Measurements from ENCODE around the gene ACP3.

DNA sequence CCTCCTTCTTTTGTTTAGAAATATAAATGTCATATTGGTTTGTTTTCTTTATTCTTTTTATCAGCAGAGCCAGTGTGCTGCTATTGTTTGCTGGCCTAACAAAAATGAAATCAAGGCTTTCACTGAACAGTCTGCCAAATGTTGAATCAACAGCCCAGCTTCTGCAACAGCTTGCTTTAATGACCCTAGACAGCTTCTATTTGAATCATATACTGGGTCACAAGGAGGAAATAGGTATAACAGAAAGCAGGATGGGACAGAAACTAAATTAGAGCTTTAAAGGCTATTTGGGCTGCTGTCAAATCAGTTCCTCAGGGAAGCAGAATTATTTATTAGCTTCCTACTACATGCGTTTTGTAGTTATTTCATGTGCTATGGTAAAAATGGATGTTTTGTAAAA lies 88.0 kb downstream of the ACP3 start:
- no peak for TF ChIP-seq TEAD4 (IDR thresholded peaks at IDR 0.05)
- TF ChIP-seq YY1 (IDR thresholded peaks at IDR 0.05; ENCODE audit: low read depth), result no peak
- no peak for TF ChIP-seq CREB1 (IDR thresholded peaks at IDR 0.05; ENCODE audit: low read depth)
- no peak for TF ChIP-seq EP300 (IDR thresholded peaks at IDR 0.05; ENCODE audit: borderline replicate concordance)
- TF ChIP-seq, protein P1, sequence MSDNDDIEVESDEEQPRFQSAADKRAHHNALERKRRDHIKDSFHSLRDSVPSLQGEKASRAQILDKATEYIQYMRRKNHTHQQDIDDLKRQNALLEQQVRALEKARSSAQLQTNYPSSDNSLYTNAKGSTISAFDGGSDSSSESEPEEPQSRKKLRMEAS (IDR thresholded peaks at IDR 0.05), result no peak
- TF ChIP-seq CEBPB (IDR thresholded peaks at IDR 0.05), result no peak
- no peak for TF ChIP-seq RAD21 (IDR thresholded peaks at IDR 0.05; ENCODE audit: low read depth)

Data from Ishikawa (cell line).